Measurements from ENCODE around the gene ARR3. TPM values are rescaled to one million over a fixed set of nuclear protein-coding genes. Genes with fewer than 3 reads are reported as not detected.
"Not testable (repeated sequence)": the region's sequence is repeated elsewhere in the genome, so short reads cannot be mapped to it uniquely, and the experiment has no call there.

The ARR3 gene
- total and polyA plus RNA-seq, 8 donors = not detected

- TF ChIP-seq POLR2AphosphoS5 (IDR thresholded peaks at IDR 0.05) = no peak
- no peak for TF ChIP-seq EP300 (IDR thresholded peaks at IDR 0.05)
- TF ChIP-seq POLR2A (IDR thresholded peaks at IDR 0.05) = no peak
- TF ChIP-seq CTCF (IDR thresholded peaks at IDR 0.05) = no peak
- Histone ChIP-seq H3K9me3 (no peaks in the 10 kb centered on the region), H3K27ac (no peak overlapping the region), H3K4me1 (no peaks in the 10 kb centered on the region), H3K27me3 (no peaks in the 10 kb centered on the region), H3K4me3 (no peak overlapping the region), H3K36me3 (no peaks in the 10 kb centered on the region)
- DNase-seq = no peak
- intact Hi-C loops (cut with DNase I; ENCODE audit: low total_unique reads) = no loop called here
- WGBS, 5 donors = 14 to 37% (median 30%) methylated on average over 4 of the region's 4 CpGs
These were observed 36.5 kb upstream of the ARR3 start for GRCh38 chrX:70231666-70232065.

GRCh38 chrX:70234355-70234754, 33.8 kb upstream of the ARR3 start, which contains the start of gene AWAT1:
TSS of gene AWAT1 (plus strand) at chrX:70234655. CDS start at chrX:70234696, 41 bp downstream.
- Histone ChIP-seq H3K36me3 (no peaks in the 10 kb centered on the region), H3K9me3 (no peaks in the 10 kb centered on the region), H3K27ac (no peak within 1 kb of the TSS), H3K4me3 (no peak within 1 kb of the TSS), H3K4me1 (no peaks in the 10 kb centered on the region), H3K27me3 (no peaks in the 10 kb centered on the region)
- intact Hi-C loops (cut with DNase I; ENCODE audit: low total_unique reads) = no loop called here
- TF ChIP-seq POLR2A (IDR thresholded peaks at IDR 0.05) = no peak
- TF ChIP-seq EP300 (IDR thresholded peaks at IDR 0.05) = no peak
- no peak for TF ChIP-seq CTCF (IDR thresholded peaks at IDR 0.05)
- no peak for TF ChIP-seq POLR2AphosphoS5 (IDR thresholded peaks at IDR 0.05)
- no peak for DNase-seq
- WGBS, 5 donors = 57 to 100% (median 71%) methylated on average over 2 to 3 of the region's 3 CpGs

- Histone ChIP-seq H3K36me3 (no peaks in the 10 kb centered on the region), H3K4me1 (no peaks in the 10 kb centered on the region), H3K27me3 (no peaks in the 10 kb centered on the region), H3K4me3 (no peak overlapping the region), H3K9me3 (peaks cover 0 to 4% (median 0%) of the 10 kb centered on the region in 4 donors), H3K27ac (no peak overlapping the region)
- no peak for DNase-seq
- WGBS, 5 donors = 80 to 100% (median 97%) methylated on average over 1 of the region's 1 CpG
- intact Hi-C loops (cut with DNase I; ENCODE audit: low total_unique reads) = no loop called here
- TF ChIP-seq POLR2A (IDR thresholded peaks at IDR 0.05) = no peak
- TF ChIP-seq EP300 (IDR thresholded peaks at IDR 0.05) = no peak
- TF ChIP-seq CTCF (IDR thresholded peaks at IDR 0.05) = no peak
- TF ChIP-seq POLR2AphosphoS5 (IDR thresholded peaks at IDR 0.05) = no peak
These were observed 27.4 kb upstream of the ARR3 start for GRCh38 chrX:70240751-70241150.

- no peak for TF ChIP-seq POLR2A (IDR thresholded peaks at IDR 0.05)
- TF ChIP-seq CTCF (IDR thresholded peaks at IDR 0.05) = no peak
- TF ChIP-seq EP300 (IDR thresholded peaks at IDR 0.05) = no peak
- TF ChIP-seq POLR2AphosphoS5 (IDR thresholded peaks at IDR 0.05) = no peak
- no peak overlapping the region for H3K27ac ChIP-seq
- 66 to 93% (median 83%) methylated on average over 2 of the region's 2 CpGs for WGBS, 5 donors
- H3K9me3 ChIP-seq = peaks cover 0 to 4% (median 0%) of the 10 kb centered on the region in 4 donors
- H3K27me3 ChIP-seq = no peaks in the 10 kb centered on the region
- no peaks in the 10 kb centered on the region for H3K4me1 ChIP-seq
- no peak overlapping the region for H3K4me3 ChIP-seq
- H3K36me3 ChIP-seq = no peaks in the 10 kb centered on the region
- DNase-seq = no peak
- intact Hi-C loops (cut with DNase I; ENCODE audit: low total_unique reads) = no loop called here
These were observed 26.6 kb upstream of the ARR3 start for GRCh38 chrX:70241501-70241900.

- H3K4me3 ChIP-seq; DNase-seq; H3K36me3 ChIP-seq; intact Hi-C loops (cut with DNase I; ENCODE audit: low total_unique reads); H3K4me1 ChIP-seq; H3K27me3 ChIP-seq; H3K9me3 ChIP-seq; H3K27ac ChIP-seq: not testable (repeated sequence)
- WGBS, 5 donors = 70 to 83% (median 72%) methylated on average over 4 to 5 of the region's 5 CpGs
These were observed 24.5 kb upstream of the ARR3 start for GRCh38 chrX:70243601-70244000.
